Hepatocyte (in vitro differentiated cells): ENCODE data around the gene CGN.

Experiments used
- EZH2 ChIP-seq: fragments of 200-600 bp; sonication (generic); IDR thresholded peaks from 2 replicates; pipeline ENCODE4 v1.6.1; 2016; ENCODE audit warnings: antibody characterized with exemption, mild to moderate bottlenecking, borderline replicate concordance
- TF ChIP-seq, protein P1 (sequence below): fragments of 200-600 bp; sonication (generic); IDR thresholded peaks from 2 replicates; pipeline ENCODE4 v1.5.1; 2016; ENCODE audit warnings: antibody characterized with exemption, mild to moderate bottlenecking; ENCODE audit not compliant: poor library complexity

DNA sequence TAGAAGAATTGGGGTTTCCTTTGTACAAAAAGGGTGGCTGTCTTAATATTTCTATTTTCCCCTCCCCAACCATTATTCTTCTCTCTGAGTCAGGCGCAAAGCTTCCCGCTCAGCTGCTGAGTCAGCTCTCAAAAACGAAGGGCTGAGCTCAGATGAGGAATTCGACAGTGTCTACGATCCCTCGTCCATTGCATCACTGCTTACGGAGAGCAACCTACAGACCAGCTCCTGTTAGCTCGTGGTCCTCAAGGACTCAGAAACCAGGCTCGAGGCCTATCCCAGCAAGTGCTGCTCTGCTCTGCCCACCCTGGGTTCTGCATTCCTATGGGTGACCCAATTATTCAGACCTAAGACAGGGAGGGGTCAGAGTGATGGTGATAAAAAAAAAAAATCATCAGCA, 25.9 kb downstream of the CGN start:
- TF ChIP-seq, protein P1, sequence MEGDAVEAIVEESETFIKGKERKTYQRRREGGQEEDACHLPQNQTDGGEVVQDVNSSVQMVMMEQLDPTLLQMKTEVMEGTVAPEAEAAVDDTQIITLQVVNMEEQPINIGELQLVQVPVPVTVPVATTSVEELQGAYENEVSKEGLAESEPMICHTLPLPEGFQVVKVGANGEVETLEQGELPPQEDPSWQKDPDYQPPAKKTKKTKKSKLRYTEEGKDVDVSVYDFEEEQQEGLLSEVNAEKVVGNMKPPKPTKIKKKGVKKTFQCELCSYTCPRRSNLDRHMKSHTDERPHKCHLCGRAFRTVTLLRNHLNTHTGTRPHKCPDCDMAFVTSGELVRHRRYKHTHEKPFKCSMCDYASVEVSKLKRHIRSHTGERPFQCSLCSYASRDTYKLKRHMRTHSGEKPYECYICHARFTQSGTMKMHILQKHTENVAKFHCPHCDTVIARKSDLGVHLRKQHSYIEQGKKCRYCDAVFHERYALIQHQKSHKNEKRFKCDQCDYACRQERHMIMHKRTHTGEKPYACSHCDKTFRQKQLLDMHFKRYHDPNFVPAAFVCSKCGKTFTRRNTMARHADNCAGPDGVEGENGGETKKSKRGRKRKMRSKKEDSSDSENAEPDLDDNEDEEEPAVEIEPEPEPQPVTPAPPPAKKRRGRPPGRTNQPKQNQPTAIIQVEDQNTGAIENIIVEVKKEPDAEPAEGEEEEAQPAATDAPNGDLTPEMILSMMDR, result no peak
- no peak for TF ChIP-seq EZH2
